Stimulated activated CD4-positive, alpha-beta T cell treated with anti-CD3 and anti-CD28 coated beads, TNF-alpha, amount 100 ng/mL, for 1 hour (primary cell): ENCODE results near the gene TCEA2.
"Not testable (repeated sequence)": the region's sequence is repeated elsewhere in the genome, so short reads cannot be mapped to it uniquely, and the experiment has no call there.

ENCODE experiments used
- DNase-seq, 3 donors: peaks; one replicate each; pipeline ENCODE4 v3.0.0-alpha.2; 2020; ENCODE audit warnings: low read depth in 3 of 3, low spot score in 1 of 3

Gene TCEA2

GRCh38 chr20:64106435-64106961 is 43.5 kb downstream of the TCEA2 start:
- no peak for DNase-seq

GRCh38 chr20:64106981-64107735 is 44.2 kb downstream of the TCEA2 start, which contains the start of gene NPBWR2:
TSS of gene NPBWR2 (minus strand) at chr20:64107565. CDS start at chr20:64106831, 734 bp downstream.
- DNase-seq: no peak

- no peak for DNase-seq
These were observed 44.9 kb downstream of the TCEA2 start for GRCh38 chr20:64107736-64108457.

GRCh38 chr20:64108731-64109681 is 46.0 kb downstream of the TCEA2 start:
- DNase-seq: no peak

GRCh38 chr20:64109831-64110391 is 46.9 kb downstream of the TCEA2 start:
- no peak for DNase-seq

GRCh38 chr20:64110411-64111068 is 47.5 kb downstream of the TCEA2 start:
- no peak for DNase-seq

GRCh38 chr20:64111841-64112641 is 49.0 kb downstream of the TCEA2 start:
- no peak for DNase-seq

GRCh38 chr20:64112691-64113443 is 49.9 kb downstream of the TCEA2 start:
- no peak for DNase-seq

GRCh38 chr20:64113444-64113775 is 50.4 kb downstream of the TCEA2 start:
- DNase-seq: no peak

- DNase-seq: no peak
These were observed 50.9 kb downstream of the TCEA2 start for GRCh38 chr20:64113796-64114355.

GRCh38 chr20:64114356-64114971 is 51.5 kb downstream of the TCEA2 start:
- DNase-seq: no peak

- no peak for DNase-seq
These were observed 52.3 kb downstream of the TCEA2 start for GRCh38 chr20:64115171-64115911.

- no peak for DNase-seq
These were observed 53.0 kb downstream of the TCEA2 start for GRCh38 chr20:64116016-64116415.

- DNase-seq: no peak
These were observed 53.8 kb downstream of the TCEA2 start for GRCh38 chr20:64116541-64117431.

GRCh38 chr20:64117432-64117777 is 54.4 kb downstream of the TCEA2 start:
- DNase-seq: not testable (repeated sequence)

- no peak for DNase-seq
These were observed 56.3 kb downstream of the TCEA2 start for GRCh38 chr20:64119301-64119680.
